IMR-90 (cell line): ENCODE data around the gene RPS29. TPM values are rescaled to one million over a fixed set of nuclear protein-coding genes. Genes with fewer than 3 reads are reported as not detected.

ENCODE experiments used
- ATAC-seq: fragments of 200-7000 bp; cut with Tn5 transposase; 2 replicates; pipeline ENCODE4 v1.9.1; 2020; ENCODE audit warnings: low read depth, mild to moderate bottlenecking, moderate library complexity
- BruUV-seq: library from RNA; stranded (reverse); fragments of 400-500 nt; replicated peaks from 2 replicates; lab custom pipeline; 2021; lab: Mats Ljungman, UMichigan
- CTCF ChIA-PET: fragments of 300-600 bp; formaldehyde crosslinking; extraction: SDS; loops from one replicate; lab custom pipeline; 2021; ENCODE audit warnings: antibody characterized with exemption; lab: Yijun Ruan, JAX
- POLR2A ChIA-PET: fragments of 300-600 bp; sonication (Branson Sonifier 250); formaldehyde crosslinking; loops from one replicate; lab custom pipeline; 2022; ENCODE audit warnings: antibody characterized with exemption; ENCODE audit not compliant: unreplicated experiment; lab: Charles Lee
- DNase-seq: peaks from one replicate; pipeline ENCODE4 v3.0.0; 2013
- H2AFZ ChIP-seq: replicated peaks from 2 replicates; pipeline ENCODE3; 2013; ENCODE audit warnings: low read length, mild to moderate bottlenecking; ENCODE audit not compliant: poor library complexity
- H2AK5ac ChIP-seq: 2 replicates; pipeline ENCODE4 v1.6.1; 2013; ENCODE audit warnings: low read depth, low read length, inconsistent platforms
- H2AK9ac ChIP-seq: replicated peaks from 2 replicates; pipeline ENCODE3; 2013; ENCODE audit warnings: mild to moderate bottlenecking, low read depth, low read length, moderate library complexity; ENCODE audit not compliant: poor library complexity
- H2BK120ac ChIP-seq: 2 replicates; pipeline ENCODE4 v1.6.1; 2013; ENCODE audit warnings: low read depth, low read length, inconsistent platforms
- H2BK15ac ChIP-seq: 3 replicates; pipeline ENCODE4 v1.6.1; 2013; ENCODE audit warnings: low read depth, low read length, inconsistent platforms
- H2BK20ac ChIP-seq: 2 replicates; pipeline ENCODE4 v1.6.1; 2013; ENCODE audit warnings: low read depth, mild to moderate bottlenecking, inconsistent platforms, low read length, moderate library complexity
- H2BK5ac ChIP-seq: 2 replicates; pipeline ENCODE4 v1.6.1; 2013; ENCODE audit warnings: mild to moderate bottlenecking, low read depth, low read length, inconsistent platforms; ENCODE audit not compliant: poor library complexity, severe bottlenecking
- H3K14ac ChIP-seq: replicated peaks from 2 replicates; pipeline ENCODE4 v1.6.1; 2013; ENCODE audit warnings: low read depth, low read length, inconsistent platforms
- H3K18ac ChIP-seq: 2 replicates; pipeline ENCODE4 v1.6.1; 2013; ENCODE audit warnings: low read depth, low read length, control low read depth
- H3K23ac ChIP-seq: 2 replicates; pipeline ENCODE4 v1.6.1; 2013; ENCODE audit warnings: low read depth, low read length, inconsistent platforms
- H3K27ac ChIP-seq: 2 replicates; pipeline ENCODE4 v1.5.1; 2013; ENCODE audit warnings: mild to moderate bottlenecking, control low read depth, low read length; ENCODE audit not compliant: insufficient read depth
- H3K27me3 ChIP-seq: 2 replicates; pipeline ENCODE4 v1.6.1; 2013; ENCODE audit warnings: low read length; ENCODE audit not compliant: control insufficient read depth, insufficient read depth
- H3K36me3 ChIP-seq: 2 replicates; pipeline ENCODE4 v1.6.1; 2013; ENCODE audit warnings: low read length, mixed read lengths; ENCODE audit not compliant: control insufficient read depth, insufficient read depth
- H3K4ac ChIP-seq: 2 replicates; pipeline ENCODE4 v1.6.1; 2013; ENCODE audit warnings: low read depth, low read length, inconsistent platforms
- H3K4me1 ChIP-seq: 2 replicates; pipeline ENCODE4 v1.6.1; 2013; ENCODE audit warnings: low read length, mixed read lengths; ENCODE audit not compliant: control insufficient read depth, insufficient read depth
- H3K4me2 ChIP-seq: 2 replicates; pipeline ENCODE4 v1.6.1; 2013; ENCODE audit warnings: low read depth, mild to moderate bottlenecking, control low read depth, low read length, moderate library complexity
- H3K4me3 ChIP-seq: 2 replicates; pipeline ENCODE4 v1.5.1; 2013; ENCODE audit warnings: low read depth, mild to moderate bottlenecking, control low read depth, low read length, moderate library complexity; ENCODE audit not compliant: insufficient read depth
- H3K56ac ChIP-seq: 2 replicates; pipeline ENCODE4 v1.6.1; 2013; ENCODE audit warnings: low read length, inconsistent platforms; ENCODE audit not compliant: insufficient read depth; ENCODE audit errors: extremely low read depth
- H3K79me1 ChIP-seq, 2 experiments: 2 replicates each; pipeline ENCODE4 v1.6.1; 2013; ENCODE audit warnings: low read length in 2 of 2, inconsistent platforms in 1 of 2, low read depth in 1 of 2
- H3K9ac ChIP-seq: 2 replicates; pipeline ENCODE4 v1.6.1; 2013; ENCODE audit warnings: low read depth, low read length, control low read depth
- H3K9me1 ChIP-seq: 2 replicates; pipeline ENCODE4 v1.6.1; 2013; ENCODE audit warnings: low read length, inconsistent platforms; ENCODE audit not compliant: insufficient read depth
- H3K9me3 ChIP-seq: 2 replicates; pipeline ENCODE4 v1.6.1; 2013; ENCODE audit warnings: low read length; ENCODE audit not compliant: control insufficient read depth, insufficient read depth
- H4K20me1 ChIP-seq: 2 replicates; pipeline ENCODE4 v1.6.1; 2013; ENCODE audit warnings: low read length, inconsistent platforms; ENCODE audit not compliant: insufficient read depth
- H4K5ac ChIP-seq: 2 replicates; pipeline ENCODE4 v1.6.1; 2013; ENCODE audit warnings: mild to moderate bottlenecking, low read depth, low read length, control low read depth
- H4K8ac ChIP-seq, 2 experiments: 2 replicates each; pipeline ENCODE4 v1.6.1; 2013; ENCODE audit warnings: low read depth in 2 of 2, low read length in 2 of 2, control low read depth in 1 of 2, inconsistent platforms in 1 of 2
- H4K91ac ChIP-seq: 2 replicates; pipeline ENCODE4 v1.6.1; 2013; ENCODE audit warnings: low read depth, low read length, inconsistent platforms; ENCODE audit not compliant: insufficient read depth
- BHLHE40 ChIP-seq: fragments of 150-350 bp; IDR thresholded peaks from 2 replicates; pipeline ENCODE4 v1.6.1; 2016; ENCODE audit warnings: mild to moderate bottlenecking, low read depth, low read length
- CEBPB ChIP-seq: IDR thresholded peaks from 2 replicates; pipeline ENCODE4 v1.6.1; 2012; ENCODE audit warnings: low read depth, low read length, improper control_type of control experiment
- CHD1 ChIP-seq: IDR thresholded peaks from 2 replicates; pipeline ENCODE4 v1.6.1; 2012; ENCODE audit warnings: low read depth, low read length, improper control_type of control experiment
- CTCF ChIP-seq: conservative IDR thresholded peaks from 2 replicates; pipeline ENCODE4 v1.5.1; 2012; ENCODE audit warnings: mild to moderate bottlenecking, low read depth, low read length, improper control_type of control experiment
- ELK1 ChIP-seq: fragments of 150-350 bp; IDR thresholded peaks from 2 replicates; pipeline ENCODE4 v1.6.1; 2016; ENCODE audit warnings: low read depth, mild to moderate bottlenecking, low read length, moderate library complexity, borderline replicate concordance
- FOS ChIP-seq: fragments of 150-350 bp; IDR thresholded peaks from 2 replicates; pipeline ENCODE4 v1.6.1; 2016; ENCODE audit warnings: low read depth, low read length
- MAFK ChIP-seq: IDR thresholded peaks from 2 replicates; pipeline ENCODE4 v1.6.1; 2012; ENCODE audit warnings: low read depth, low read length, improper control_type of control experiment
- MAZ ChIP-seq: IDR thresholded peaks from 2 replicates; pipeline ENCODE4 v1.6.1; 2012; ENCODE audit warnings: low read depth, mild to moderate bottlenecking, low read length, improper control_type of control experiment, moderate library complexity, borderline replicate concordance
- MXI1 ChIP-seq: IDR thresholded peaks from 2 replicates; pipeline ENCODE4 v1.6.1; 2012; ENCODE audit warnings: low read depth, mild to moderate bottlenecking, low read length, moderate library complexity, borderline replicate concordance
- NFE2L2 ChIP-seq: fragments of 150-350 bp; IDR thresholded peaks from 2 replicates; pipeline ENCODE4 v1.6.1; 2016; ENCODE audit warnings: low read depth, mild to moderate bottlenecking, low read length
- POLR2A ChIP-seq: IDR thresholded peaks from 2 replicates; pipeline ENCODE4 v1.6.1; 2012; ENCODE audit warnings: mild to moderate bottlenecking, low read depth, low read length
- RAD21 ChIP-seq: IDR thresholded peaks from 2 replicates; pipeline ENCODE4 v1.6.1; 2012; ENCODE audit warnings: low read length, improper control_type of control experiment
- RCOR1 ChIP-seq: IDR thresholded peaks from 2 replicates; pipeline ENCODE4 v1.6.1; 2012; ENCODE audit warnings: mild to moderate bottlenecking, low read length, improper control_type of control experiment; ENCODE audit not compliant: insufficient replicate concordance
- RFX5 ChIP-seq: IDR thresholded peaks from 2 replicates; pipeline ENCODE4 v1.8.0; 2012; ENCODE audit warnings: low read depth, mild to moderate bottlenecking, low read length, moderate library complexity
- SMC3 ChIP-seq: fragments of 150-350 bp; IDR thresholded peaks from 2 replicates; pipeline ENCODE4 v1.6.1; 2016; ENCODE audit warnings: low read depth, mild to moderate bottlenecking, antibody characterized with exemption, low read length, moderate library complexity
- USF2 ChIP-seq: fragments of 150-350 bp; IDR thresholded peaks from 2 replicates; pipeline ENCODE4 v1.6.1; 2017; ENCODE audit warnings: mild to moderate bottlenecking, antibody characterized with exemption, low read length, low read depth
- WGBS, 2 experiments: methylation state at CpG; one replicate each; pipeline versions ENCODE4 v1.1.5 to v1.1.7; 2013; ENCODE audit warnings: missing lambda C conversion rate in 2 of 2; ENCODE audit not compliant: insufficient read length in 1 of 2; ENCODE audit errors: extremely low coverage in 2 of 2; 5-methylcytosine and 5-hydroxymethylcytosine counted together
- dilution Hi-C: fragments of 300-500 bp; cut with HindIII; formaldehyde crosslinking; loops from one replicate; pipeline ENCODE4 v1.14.3; 2018; ENCODE audit warnings: low sequenced_read_pairs; ENCODE audit not compliant: unreplicated experiment
- in situ Hi-C: fragments of 300-500 bp; cut with MboI; formaldehyde crosslinking; loops from 3 replicates; pipeline ENCODE4 v1.14.3; 2019; ENCODE audit warnings: low sequenced_read_pairs, inconsistent platforms, mixed read lengths
- intact Hi-C: fragments of 100-400 bp; cut with micrococcal nuclease; formaldehyde crosslinking; loops from 2 replicates; pipeline ENCODE4 v1.10.0; 2022
- polyA plus RNA-seq, 3 experiments: library from polyadenylated mRNA; depleted of rRNA; stranded (reverse); fragments of >200 nt; gene quantifications; 2 replicates each; pipeline ENCODE4 v1.2.3, GENCODE V29; 2012; ENCODE audit warnings: low replicate concordance in 1 of 3
- total RNA-seq: library from RNA; depleted of rRNA; stranded (reverse); fragments of >200 nt; gene quantifications from 2 replicates; pipeline ENCODE4 v1.2.3, GENCODE V29; 2012

The RPS29 gene
- total and polyA plus RNA-seq, 2 of the 4 experiments (the other 2 are of a cell fraction): 318 to 10,393 TPM

GRCh38 chr14:49551569-49551968 lies 34.6 kb downstream of the RPS29 start:
- Histone ChIP-seq H3K9ac (no peak overlapping the region), H4K91ac (no peak overlapping the region), H3K27ac (no peak overlapping the region), H2AK5ac (no peak overlapping the region), H3K27me3 (no peaks in the 10 kb centered on the region), H2AK9ac (no peak overlapping the region), H4K20me1 (no peaks in the 10 kb centered on the region), H3K56ac (no peak overlapping the region), H3K23ac (no peak overlapping the region), H3K4ac (no peak overlapping the region), H4K5ac (no peak overlapping the region), H2AFZ (no peak overlapping the region), H4K8ac (no peak overlapping the region), H3K4me2 (no peak overlapping the region), H3K9me1 (no peaks in the 10 kb centered on the region), H2BK5ac (no peak overlapping the region), H3K79me1 (no peaks in the 10 kb centered on the region), H3K18ac (no peak overlapping the region), H3K9me3 (no peaks in the 10 kb centered on the region), H3K4me3 (no peak overlapping the region), H3K14ac (no peak overlapping the region), H3K4me1 (no peaks in the 10 kb centered on the region), H2BK20ac (no peak overlapping the region), H2BK120ac (no peak overlapping the region), H3K36me3 (no peaks in the 10 kb centered on the region), H2BK15ac (no peak overlapping the region)
- DNase-seq (no peak), ATAC-seq (no peak)
- intact Hi-C loops (loop anchor here (10.0 kb wide), 1 partner anchor 87 kb away; no protein-coding TSS in a partner anchor), dilution Hi-C loops (no loop called here), in situ Hi-C loops (no loop called here)
- TF ChIP-seq POLR2A (no peak), SMC3 (no peak), BHLHE40 (no peak), MAZ (no peak), MAFK (no peak), CHD1 (no peak), RCOR1 (no peak), NFE2L2 (no peak), MXI1 (no peak), CTCF (no peak), USF2 (no peak), CEBPB (no peak), RFX5 (no peak), RAD21 (no peak), ELK1 (no peak), FOS (no peak)
- no CpG with 5 or more reads among the region's 2 CpGs for WGBS, 2 experiments
- ChIA-PET POLR2A (no interaction called here), CTCF (interaction anchor here (1.1 to 2.0 kb wide), 2 partner anchors 15 to 90 kb away, joined by 3 to 9 read pairs; no protein-coding TSS in a partner anchor)
- BruUV-seq: no TSS peak
